Neural crest cell (in vitro differentiated cells): Measurements from ENCODE around the gene UBTD1. TPM values are rescaled to one million over a fixed set of nuclear protein-coding genes. Genes with fewer than 3 reads are reported as not detected.

Experiments used
- DNase-seq: peaks from one replicate; pipeline ENCODE4 v3.0.0; 2021; ENCODE audit warnings: low read depth, mixed read lengths, low spot score
- H3K27ac Mint-ChIP-seq: one replicate; pipeline ENCODE4 v1.8.0; 2021; ENCODE audit warnings: mild to moderate bottlenecking, mixed read lengths; ENCODE audit not compliant: unreplicated experiment
- H3K27me3 Mint-ChIP-seq: 2 replicates; pipeline ENCODE4 v1.8.0; 2021; ENCODE audit warnings: low read depth, mild to moderate bottlenecking, mixed read lengths
- H3K36me3 Mint-ChIP-seq: 2 replicates; pipeline ENCODE4 v1.8.0; 2021; ENCODE audit warnings: low read depth, mild to moderate bottlenecking, mixed read lengths
- H3K4me1 Mint-ChIP-seq: 2 replicates; pipeline ENCODE4 v1.8.0; 2021; ENCODE audit warnings: mixed read lengths
- H3K4me3 Mint-ChIP-seq: one replicate; pipeline ENCODE4 v1.8.0; 2021; ENCODE audit warnings: mild to moderate bottlenecking, mixed read lengths
- H3K9me3 Mint-ChIP-seq: 2 replicates; pipeline ENCODE4 v1.8.0; 2021; ENCODE audit warnings: mixed read lengths
- total RNA-seq: library from RNA; stranded (reverse); gene quantifications from 2 replicates; pipeline ENCODE4 v1.2.1, GENCODE V29; 2021
- TF ChIP-seq, protein P1 (sequence below): fragments of 200-600 bp; sonication (generic); conservative IDR thresholded peaks from 2 replicates; pipeline ENCODE4 v1.5.0; 2021; ENCODE audit warnings: antibody characterized with exemption, mild to moderate bottlenecking

The UBTD1 gene
- total RNA-seq, 1 donor from 2014 or later: 8.7 TPM

GRCh38 chr10:97612386-97612785, 113.7 kb downstream of the UBTD1 start:
- H3K9me3 Mint-ChIP-seq: no peaks in the 10 kb centered on the region
- no peaks in the 10 kb centered on the region for H3K36me3 Mint-ChIP-seq
- TF ChIP-seq, protein P1, sequence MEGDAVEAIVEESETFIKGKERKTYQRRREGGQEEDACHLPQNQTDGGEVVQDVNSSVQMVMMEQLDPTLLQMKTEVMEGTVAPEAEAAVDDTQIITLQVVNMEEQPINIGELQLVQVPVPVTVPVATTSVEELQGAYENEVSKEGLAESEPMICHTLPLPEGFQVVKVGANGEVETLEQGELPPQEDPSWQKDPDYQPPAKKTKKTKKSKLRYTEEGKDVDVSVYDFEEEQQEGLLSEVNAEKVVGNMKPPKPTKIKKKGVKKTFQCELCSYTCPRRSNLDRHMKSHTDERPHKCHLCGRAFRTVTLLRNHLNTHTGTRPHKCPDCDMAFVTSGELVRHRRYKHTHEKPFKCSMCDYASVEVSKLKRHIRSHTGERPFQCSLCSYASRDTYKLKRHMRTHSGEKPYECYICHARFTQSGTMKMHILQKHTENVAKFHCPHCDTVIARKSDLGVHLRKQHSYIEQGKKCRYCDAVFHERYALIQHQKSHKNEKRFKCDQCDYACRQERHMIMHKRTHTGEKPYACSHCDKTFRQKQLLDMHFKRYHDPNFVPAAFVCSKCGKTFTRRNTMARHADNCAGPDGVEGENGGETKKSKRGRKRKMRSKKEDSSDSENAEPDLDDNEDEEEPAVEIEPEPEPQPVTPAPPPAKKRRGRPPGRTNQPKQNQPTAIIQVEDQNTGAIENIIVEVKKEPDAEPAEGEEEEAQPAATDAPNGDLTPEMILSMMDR: peak; percentile 60
- no peak overlapping the region for H3K4me3 Mint-ChIP-seq
- no peak overlapping the region for H3K27ac Mint-ChIP-seq
- DNase-seq: no peak
- no peaks in the 10 kb centered on the region for H3K27me3 Mint-ChIP-seq
- H3K4me1 Mint-ChIP-seq: peaks cover 12% of the 10 kb centered on the region

- H3K9me3 Mint-ChIP-seq: no peaks in the 10 kb centered on the region
- TF ChIP-seq, protein P1: no peak
- H3K4me1 Mint-ChIP-seq: no peaks in the 10 kb centered on the region
- H3K4me3 Mint-ChIP-seq: no peak overlapping the region
- no peak overlapping the region for H3K27ac Mint-ChIP-seq
- DNase-seq: no peak
- no peaks in the 10 kb centered on the region for H3K36me3 Mint-ChIP-seq
- no peaks in the 10 kb centered on the region for H3K27me3 Mint-ChIP-seq
Measured at GRCh38 chr10:97618285-97618684, 119.6 kb downstream of the UBTD1 start.

DNA sequence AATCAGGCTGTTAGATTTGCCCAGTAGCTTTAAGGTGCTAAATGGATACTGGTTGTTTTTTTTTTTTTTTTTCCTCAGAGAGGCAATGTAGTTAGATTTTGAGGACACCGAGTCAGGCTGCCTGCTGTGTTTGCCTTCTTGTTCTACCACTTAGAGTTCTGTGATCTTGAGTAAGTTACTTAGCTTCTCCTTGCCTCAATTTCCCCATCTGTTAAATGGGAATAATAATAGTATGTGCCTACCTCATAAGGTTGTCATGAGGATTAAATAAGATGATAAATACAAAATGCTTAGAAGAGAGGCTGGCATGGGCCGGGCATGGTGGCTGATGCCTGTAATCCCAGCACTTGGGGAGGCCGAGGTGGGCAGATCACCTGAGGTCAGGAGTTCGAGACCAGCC, 120.0 kb downstream of the UBTD1 start:
- no peak overlapping the region for H3K27ac Mint-ChIP-seq
- no peaks in the 10 kb centered on the region for H3K4me1 Mint-ChIP-seq
- H3K4me3 Mint-ChIP-seq: no peak overlapping the region
- no peaks in the 10 kb centered on the region for H3K36me3 Mint-ChIP-seq
- TF ChIP-seq, protein P1: no peak
- H3K9me3 Mint-ChIP-seq: no peaks in the 10 kb centered on the region
- H3K27me3 Mint-ChIP-seq: no peaks in the 10 kb centered on the region
- DNase-seq: no peak

Other genes starting within 250 kb of the UBTD1 start
- gene ARHGAP19, start 206.3 kb upstream of the UBTD1 start, total RNA-seq: 30.3 and 32.1 TPM in 2 replicates
- 1.6 and 2.2 TPM in 2 replicates for gene FRAT1, start 179.7 kb upstream of the UBTD1 start, total RNA-seq
- gene FRAT2, start 164.2 kb upstream of the UBTD1 start, total RNA-seq: 8.6 and 8.8 TPM in 2 replicates
- 42.1 and 42.6 TPM in 2 replicates for gene RRP12, start 97.6 kb upstream of the UBTD1 start, total RNA-seq
- 313 and 337 TPM in 2 replicates for gene PGAM1, start 72.7 kb upstream of the UBTD1 start, total RNA-seq
- gene EXOSC1, start 52.9 kb upstream of the UBTD1 start, total RNA-seq: 40.3 and 41.8 TPM in 2 replicates
- 58.1 and 58.2 TPM in 2 replicates for gene ZDHHC16, start 52.7 kb upstream of the UBTD1 start, total RNA-seq
- 86.4 and 88.7 TPM in 2 replicates for gene MMS19, start 502 bp upstream of the UBTD1 start, total RNA-seq
- gene ANKRD2, start 73.9 kb downstream of the UBTD1 start, total RNA-seq: not detected in 2 replicates
- 0.23 and 0.36 TPM in 2 replicates for gene HOGA1, start 85.5 kb downstream of the UBTD1 start, total RNA-seq
- not detected in 2 replicates for gene C10orf62, start 90.8 kb downstream of the UBTD1 start, total RNA-seq
- 25.9 and 27.2 TPM in 2 replicates for gene MORN4, start 134.6 kb downstream of the UBTD1 start, total RNA-seq
- gene PI4K2A, start 141.7 kb downstream of the UBTD1 start, total RNA-seq: 19.3 and 19.4 TPM in 2 replicates
- 2.4 and 3.3 TPM in 2 replicates for gene AVPI1, start 188.3 kb downstream of the UBTD1 start, total RNA-seq
- gene MARVELD1, start 214.8 kb downstream of the UBTD1 start, total RNA-seq: 52.3 and 52.8 TPM in 2 replicates
- gene ZFYVE27, start 238.2 kb downstream of the UBTD1 start, total RNA-seq: 24.6 and 26.9 TPM in 2 replicates